GM19328 (cell line): ENCODE data around the gene CNTN5.

Experiments used
- ATAC-seq: cut with Tn5 transposase; IDR thresholded peaks from one replicate; pipeline ENCODE4 v1.9.1; 2021; ENCODE audit warnings: mild to moderate bottlenecking, moderate library complexity; ENCODE audit not compliant: unreplicated experiment

Gene CNTN5

DNA sequence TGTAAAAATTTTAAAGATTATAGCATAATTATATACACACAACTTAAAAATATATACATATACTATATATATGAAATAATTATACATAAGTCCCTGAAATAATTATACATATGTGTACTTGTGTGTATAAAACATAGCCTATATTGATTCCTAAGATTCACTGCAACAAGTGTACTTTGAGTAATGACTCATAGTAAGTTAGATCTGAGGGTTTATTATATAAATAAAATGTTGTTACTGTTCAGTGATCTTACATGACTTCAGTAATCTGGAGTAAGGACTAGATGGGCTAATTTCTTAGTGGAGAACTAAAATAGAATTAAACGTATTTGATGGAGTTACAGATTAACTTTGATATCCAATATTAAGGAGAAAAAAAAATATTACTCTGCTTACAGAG lies 350.5 kb downstream of the CNTN5 start:
- ATAC-seq = no peak

DNA sequence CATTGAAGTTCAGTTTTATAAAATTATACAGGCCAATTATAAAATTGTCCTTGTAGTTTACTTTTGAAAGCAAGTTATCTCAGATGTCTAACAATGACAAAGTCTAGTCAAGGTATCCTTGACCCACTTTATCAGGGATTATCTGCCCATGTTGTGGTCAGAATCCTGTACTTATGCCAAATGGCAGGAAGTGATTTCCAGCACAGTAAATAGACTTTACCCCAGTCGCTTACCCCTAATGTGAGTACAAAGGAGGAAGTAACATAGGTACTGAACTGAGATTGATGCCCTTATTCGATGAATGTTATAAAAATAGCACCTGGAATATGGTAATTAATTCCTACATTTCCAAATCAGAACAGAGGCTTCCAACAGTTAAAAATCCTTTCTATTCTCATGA lies 355.7 kb downstream of the CNTN5 start:
- no peak for ATAC-seq

DNA sequence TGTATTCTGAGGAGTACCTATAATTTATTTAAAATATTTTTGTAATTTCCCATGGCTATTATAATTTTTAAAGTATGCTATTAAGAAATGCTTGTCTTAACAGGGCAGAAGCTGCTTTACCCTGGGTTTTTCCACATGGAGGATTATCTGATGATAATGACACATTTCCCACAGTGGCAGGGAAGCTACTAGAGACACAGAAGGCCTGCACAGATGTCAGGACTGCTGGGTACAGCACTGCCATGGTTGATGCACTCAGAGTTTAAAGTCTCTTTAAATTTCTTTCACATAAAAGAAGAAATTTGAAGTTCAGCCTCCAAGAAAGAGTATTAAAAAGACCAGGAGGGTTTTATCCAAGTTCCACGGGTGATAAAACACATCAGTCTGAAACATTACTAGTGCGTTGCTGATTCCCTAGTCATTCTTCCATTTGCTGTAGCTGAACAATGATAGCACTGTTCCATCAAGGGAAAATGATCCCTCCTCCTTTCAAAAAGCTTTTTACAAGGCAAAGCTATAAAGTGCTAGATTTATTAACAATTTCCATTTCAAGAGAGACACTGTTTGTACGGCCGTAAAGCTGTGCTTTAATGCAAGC lies 363.0 kb downstream of the CNTN5 start:
- ATAC-seq = no peak

DNA sequence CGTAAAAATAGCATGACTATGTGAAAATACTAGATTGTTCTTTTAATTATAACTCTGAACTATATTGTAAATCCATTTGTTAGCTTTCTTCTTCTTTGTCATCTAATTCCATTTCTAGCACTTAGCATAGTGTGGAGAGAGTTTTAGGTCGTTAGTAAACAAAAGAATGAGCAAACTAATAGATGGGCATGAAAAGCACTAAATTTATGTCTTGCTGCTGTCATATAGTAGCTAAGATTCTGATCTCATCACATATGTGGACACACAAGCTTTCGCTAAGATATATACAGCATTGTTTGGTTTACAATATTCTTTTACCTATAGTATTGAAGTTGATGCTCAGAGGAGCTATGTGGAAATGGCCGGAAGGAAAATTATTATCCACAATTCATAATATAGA lies 370.5 kb downstream of the CNTN5 start:
- ATAC-seq = no peak

DNA sequence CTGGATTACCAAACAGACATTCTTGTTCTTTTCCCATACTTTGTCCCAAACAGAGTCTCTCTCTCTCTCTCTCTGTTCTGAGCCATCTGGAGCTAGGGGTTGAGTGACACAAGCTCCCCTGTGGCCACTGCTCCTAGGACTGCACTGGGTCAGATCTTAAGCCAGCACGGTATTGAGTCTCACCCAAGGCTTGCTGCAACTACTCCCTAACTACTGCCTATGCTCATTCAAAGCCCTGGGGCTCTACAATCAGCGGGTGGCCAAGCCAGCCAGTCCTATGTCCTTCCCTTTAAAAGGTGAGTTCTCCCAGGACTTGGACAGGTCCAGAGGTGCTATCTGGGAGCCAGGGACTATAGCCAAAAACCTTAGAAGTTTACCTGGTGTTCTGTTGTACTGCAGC lies 385.6 kb downstream of the CNTN5 start:
- no peak for ATAC-seq

DNA sequence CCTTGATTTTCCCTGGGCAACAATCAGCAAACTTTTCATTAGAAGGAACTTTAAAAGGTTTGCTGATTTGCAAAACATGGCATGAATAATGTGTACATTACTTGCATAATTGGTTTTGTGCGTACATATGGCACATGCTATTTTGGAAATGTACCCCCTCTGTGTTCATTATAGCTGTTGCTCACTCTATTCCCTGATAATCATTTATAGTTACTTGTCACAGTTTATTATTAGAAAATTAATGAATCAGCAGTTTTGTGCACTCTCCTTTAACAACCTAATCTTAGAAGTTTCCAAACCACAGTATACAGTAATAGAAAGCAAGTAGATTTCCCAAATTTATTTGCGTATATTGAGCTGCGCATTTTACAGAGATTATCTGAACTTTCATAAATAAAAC lies 389.9 kb downstream of the CNTN5 start:
- no peak for ATAC-seq

DNA sequence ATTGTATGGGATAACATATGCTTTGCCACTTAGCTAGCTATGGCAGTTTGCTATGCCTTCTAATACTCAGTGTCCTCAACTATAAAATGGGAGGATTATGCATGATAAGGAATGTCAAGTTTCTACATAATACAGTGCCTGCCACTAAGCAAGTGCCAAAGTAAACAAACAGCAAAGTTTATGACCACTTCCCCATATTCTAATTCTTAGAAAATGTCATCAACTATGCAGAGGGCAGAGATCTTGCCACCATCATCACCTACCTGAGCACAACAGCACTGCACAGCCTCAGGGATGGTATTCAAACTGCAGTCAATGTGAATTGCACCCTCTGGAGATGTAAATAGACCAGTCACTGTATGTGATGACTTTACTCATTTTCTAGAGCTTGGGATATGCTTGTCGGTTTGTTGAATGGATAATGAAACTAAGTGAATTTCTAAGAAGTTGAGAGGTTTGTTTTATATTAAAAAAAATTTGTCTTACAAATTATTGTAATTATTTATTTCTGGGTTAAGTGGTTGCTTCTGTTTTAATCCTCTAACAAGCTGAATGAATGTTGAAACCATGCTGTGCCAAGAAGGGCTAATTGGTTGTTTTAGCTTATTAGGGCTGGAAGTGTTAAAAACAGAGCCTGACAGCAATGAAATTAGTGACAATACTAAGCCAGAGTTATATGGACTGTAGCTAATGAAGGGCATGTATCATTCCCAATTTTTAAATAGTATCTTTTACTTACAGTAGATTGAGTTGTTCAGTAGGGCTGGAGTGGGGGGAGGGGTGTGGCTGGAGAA lies 398.4 kb downstream of the CNTN5 start:
- no peak for ATAC-seq

DNA sequence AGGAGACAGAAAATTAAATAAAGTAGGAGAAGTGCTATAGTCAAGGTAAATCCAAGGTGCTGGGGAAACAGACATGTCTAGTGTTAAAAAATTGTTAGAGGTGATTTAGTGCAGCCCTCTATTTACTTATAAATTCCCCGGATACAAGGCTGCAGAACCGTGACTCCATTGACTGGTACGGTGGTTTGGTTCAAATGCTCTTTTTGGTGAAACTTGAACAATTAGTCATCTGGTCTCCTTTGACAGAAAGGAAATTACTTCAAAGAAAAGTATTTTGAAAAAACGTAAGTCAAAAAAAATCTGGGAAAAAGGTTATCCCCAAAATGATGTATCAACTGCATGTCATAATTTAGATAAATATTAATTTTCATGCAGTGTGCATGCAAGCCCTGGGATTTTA lies 399.2 kb downstream of the CNTN5 start:
- no peak for ATAC-seq

DNA sequence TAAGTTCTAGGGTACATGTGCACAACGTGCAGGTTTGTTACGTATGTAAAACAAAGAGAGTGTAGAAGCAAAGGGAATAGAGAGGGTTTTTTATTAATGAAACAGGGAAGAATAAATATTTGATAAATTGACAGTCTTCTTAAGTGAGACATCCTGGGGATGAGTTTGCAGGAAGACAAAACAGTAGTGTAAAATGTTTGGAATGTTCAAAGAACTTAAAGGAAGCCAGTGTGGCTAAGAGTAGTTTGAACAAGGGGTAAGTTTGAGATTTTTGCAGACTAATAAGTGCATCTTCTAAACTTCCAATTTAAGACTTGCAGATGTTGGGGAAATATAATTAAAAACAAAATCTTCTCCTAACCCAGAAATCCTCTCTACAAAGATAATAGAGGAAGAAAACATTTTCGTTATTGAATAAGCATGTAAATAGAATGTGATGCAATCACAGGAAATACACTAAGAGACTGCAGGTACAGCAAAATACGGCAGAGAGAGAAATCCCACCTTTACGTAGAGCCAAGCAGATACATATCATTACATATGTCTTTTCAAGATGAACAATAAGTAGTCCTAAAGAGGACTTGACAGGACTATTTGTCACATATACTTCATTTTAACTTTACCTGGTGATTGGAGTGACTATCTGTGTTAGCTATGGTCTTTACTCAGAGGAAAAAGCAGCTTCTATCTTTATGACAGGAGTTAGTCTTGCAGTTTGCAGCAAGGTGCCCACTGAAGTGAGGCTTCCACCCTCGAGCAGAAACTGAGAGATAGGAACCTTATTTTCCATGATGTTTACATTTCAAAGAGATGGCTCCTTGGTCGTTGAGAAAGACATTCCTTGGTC lies 402.1 kb downstream of the CNTN5 start:
- ATAC-seq = no peak

DNA sequence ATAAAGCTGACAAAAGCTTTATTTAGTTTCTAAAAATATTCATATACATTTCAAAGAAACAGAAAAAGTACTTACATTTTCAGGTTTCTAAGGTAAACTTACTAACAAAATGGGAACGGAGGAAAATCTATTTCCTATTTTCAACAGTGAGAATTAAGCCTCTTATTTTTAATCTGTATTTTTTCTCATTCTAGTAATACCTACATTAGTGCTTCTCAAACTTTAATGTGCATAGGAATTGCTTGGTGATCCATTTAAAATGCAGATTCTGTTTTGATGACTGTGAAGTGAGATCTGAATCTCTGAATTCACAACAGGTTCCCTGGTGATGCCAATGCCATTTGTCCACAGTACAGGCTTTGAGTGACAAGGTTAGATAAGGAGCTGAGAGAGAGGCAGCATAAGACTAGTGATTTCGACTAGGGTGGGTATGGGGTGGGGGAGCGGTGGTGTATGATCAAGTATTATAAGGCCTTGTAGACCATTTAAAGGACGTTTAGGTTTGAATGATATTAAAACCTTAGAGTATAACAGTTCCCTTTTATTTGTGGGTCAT lies 402.8 kb downstream of the CNTN5 start:
- no peak for ATAC-seq

DNA sequence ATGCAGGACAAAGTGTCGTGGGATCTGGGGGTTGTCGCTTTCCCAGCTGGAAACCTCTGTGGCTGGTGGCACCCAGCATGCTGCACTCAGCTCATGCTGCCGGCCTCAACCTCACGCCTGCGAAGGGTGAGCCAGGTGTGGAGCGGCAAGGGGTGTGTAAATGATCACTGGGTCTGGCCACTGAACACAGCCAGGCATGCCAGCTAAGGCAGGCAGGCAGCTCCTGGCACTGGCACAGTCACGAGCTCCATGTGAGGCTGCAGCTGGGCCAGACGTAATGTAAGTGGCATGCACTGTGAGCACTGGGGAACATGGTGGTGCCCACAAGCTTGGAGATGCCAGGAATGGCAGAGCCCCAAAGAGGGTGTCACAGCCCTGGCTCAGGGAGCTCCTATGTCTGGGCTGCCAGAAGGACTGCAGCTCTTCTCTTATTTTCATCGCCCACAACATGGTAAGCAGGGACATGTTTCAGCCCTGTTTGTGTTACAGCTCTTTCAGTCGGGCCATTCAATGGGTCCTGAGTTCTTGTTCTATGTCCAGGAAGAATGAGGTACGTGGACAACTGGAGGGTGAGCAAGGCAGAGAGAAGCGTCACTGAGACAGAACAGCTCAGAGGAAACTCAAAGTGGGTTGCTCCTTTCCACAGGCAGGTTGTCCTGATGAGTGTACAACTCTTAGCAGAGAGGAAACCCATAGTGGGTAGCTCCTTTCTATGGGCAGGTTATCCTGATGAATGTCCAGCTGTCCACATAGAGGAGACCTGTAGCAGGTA lies 403.8 kb downstream of the CNTN5 start:
- ATAC-seq = no peak

DNA sequence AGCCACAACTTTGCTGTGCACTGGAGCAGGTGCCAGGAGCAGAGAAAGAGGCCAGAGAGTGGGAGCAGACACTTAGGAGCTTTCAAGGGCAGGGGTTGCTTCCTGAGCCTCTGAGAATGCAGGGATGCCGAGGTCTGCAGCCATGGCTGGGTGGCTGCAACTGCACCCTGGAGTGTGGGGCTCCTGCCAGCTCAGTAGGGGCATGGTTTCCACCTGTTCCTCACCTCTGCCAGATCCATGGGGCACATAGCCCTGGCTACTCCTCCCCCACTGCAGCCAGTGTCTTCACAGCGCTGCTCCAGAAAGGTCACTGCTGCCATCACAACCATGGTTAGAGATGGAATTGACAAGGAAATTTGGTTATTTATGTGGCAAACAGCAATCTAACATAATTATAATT lies 404.8 kb downstream of the CNTN5 start:
- ATAC-seq = no peak

DNA sequence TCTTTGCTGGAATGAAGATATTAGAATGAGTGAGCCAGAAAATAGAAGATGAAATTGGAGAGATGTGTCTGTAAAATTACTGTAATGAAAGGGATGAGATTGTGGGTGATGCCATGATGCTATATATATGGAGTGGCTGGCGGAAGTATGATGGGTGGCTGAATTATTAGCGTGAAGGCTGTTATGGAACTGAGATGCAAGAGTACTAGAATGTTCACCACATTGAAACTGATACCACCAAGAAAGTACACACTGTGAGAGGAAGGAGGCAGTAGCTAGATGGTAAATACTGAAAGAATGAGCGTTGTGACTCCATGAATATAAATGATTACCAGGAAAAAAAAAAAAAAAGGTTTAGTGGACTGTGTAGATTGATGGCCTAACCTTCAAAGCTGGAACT lies 411.9 kb downstream of the CNTN5 start:
- no peak for ATAC-seq

DNA sequence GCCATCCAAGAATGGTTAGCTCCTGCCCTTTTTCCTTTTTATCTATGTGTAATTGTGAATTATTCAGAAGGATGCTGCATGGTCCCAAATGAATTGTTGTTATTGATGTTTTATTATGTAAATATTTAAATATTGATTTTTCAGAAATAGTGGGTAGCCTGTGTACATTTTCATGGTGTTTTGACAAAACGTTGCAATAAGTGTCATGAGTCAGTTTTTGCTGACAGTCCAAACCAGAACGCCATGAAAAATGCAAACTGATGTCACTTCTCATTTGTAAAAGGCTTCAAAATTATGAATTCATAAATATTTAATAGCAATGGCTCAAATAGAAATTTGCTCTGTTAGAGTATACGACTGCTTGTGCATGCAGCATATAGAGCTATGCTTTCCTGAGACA lies 422.5 kb downstream of the CNTN5 start:
- ATAC-seq = no peak

DNA sequence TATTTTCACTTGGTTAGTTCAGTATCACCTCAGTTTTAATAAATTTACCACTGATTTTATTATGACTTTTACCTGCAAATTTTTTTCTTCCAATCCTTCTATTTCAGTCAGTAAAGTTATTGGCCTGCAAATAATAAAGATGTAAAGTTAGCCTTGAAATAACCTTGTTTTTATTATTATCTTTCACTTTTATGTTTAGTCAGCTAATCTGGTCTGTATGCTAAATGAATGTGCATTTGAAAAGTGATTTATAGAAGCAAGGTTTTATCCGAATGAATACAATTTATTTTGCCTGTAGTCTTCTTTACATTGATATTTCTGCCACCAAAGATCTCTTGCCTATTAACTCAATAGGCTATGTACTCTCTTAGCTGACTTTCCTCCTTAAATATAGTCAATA lies 425.7 kb downstream of the CNTN5 start:
- no peak for ATAC-seq

DNA sequence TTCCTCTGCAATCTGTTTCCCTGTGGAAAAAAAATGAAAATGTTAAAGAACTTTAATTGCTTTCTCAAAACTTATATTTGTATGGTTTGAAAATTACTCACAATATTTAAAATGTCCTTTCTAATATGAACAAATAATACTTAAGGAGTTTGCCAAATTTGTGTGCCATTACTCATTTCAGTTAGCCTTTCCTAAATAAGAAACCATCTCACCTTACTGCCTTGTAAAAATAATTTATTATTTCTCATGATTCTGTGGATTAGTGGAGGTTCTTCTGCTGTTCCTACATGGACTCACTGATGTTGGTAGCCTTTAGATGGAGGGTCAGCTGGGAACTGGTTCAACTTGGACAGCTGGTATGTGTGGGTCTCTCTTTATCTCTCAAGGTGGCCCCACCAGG lies 428.6 kb downstream of the CNTN5 start:
- ATAC-seq = no peak

DNA sequence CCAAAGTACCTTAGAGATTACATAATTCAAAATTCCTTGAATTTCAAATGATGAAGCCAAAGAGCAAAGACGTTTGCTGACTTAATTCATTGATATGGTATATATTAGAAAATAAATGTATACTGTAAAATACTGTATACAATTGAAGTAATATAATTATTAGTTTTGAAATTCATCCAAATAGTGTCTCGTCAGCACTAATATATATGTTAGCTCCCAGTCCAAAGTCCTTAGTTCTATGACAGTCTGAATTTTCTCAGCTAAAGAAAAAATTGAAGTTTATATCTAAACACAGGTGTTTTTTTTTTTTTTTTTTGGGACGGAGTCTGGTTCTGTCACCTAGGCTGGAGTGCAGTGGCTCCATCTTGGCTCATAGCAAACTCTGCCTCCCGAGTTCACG lies 431.3 kb downstream of the CNTN5 start:
- ATAC-seq = no peak

DNA sequence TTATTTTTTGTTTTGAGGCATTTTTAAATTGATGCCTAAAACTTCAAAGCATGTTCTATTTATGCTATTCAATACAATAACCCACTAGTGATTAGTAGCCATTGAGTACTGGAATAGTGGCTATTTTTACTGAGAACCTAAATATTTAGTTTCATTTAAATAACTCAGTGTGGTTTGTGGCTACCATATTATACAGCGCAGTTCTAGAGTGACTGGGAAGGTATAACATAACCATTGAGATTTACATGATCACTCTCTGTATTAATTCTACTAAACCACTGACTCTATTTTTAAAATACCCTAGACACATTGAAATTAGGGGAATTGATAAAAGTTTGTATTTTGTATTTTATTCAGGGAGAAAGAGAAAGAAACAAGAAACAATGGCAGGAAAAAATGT lies 441.2 kb downstream of the CNTN5 start:
- ATAC-seq = no peak

DNA sequence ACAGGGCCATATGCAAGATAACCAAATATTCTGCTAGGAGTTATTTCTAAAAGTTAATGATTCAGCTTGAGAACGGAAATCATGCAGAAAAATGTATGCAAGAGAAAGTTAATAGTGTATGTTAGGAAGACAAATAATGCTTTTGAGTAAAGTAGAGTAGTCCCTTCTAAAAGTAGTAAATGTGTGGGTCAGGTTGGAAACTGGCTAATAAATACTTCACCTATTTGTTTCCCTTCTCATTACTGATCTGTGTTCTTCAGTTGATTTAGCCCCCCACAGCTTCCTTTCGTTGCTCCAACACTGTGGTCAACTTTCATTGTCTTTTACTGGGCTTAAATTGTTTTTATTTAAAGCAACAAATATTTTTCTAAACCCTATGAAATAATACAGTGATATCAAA lies 444.2 kb downstream of the CNTN5 start:
- ATAC-seq = no peak

DNA sequence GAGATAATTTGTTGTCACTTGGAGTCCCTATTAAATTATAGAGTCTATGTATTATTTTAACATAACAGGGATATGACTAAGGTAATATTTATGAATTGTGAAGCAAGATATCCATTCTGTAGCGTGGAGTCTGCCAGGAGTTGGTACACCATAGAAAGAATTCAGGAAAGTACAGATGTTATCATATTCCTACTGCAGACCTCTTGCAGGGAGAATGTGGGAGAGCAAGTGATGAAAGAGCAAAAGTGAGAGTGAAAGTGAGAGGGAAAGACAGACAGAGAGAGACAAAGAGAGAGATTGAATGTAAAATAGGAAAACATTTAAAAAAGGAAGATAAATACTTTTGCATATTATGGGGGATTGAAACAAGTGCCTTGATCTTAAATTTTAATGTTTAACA lies 468.8 kb downstream of the CNTN5 start:
- no peak for ATAC-seq

DNA sequence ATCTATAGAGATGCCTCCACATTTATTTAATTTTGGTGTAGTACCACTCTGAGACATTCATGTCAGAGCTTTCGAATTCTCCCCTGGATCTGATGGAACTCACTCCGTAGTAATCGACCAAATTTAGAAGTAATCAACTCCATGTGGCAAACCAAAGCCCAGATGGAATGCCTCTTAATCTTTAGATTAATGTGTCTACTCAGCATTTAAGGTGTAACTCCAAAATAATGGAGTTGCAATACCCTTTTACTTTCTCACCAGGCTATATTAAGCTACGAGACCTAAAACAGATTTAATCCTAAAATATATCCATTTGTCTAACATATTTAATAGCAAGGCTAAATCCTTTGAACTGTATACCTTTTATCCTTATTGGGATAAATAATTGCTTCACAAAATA lies 473.3 kb downstream of the CNTN5 start:
- no peak for ATAC-seq
